K562 (cell line): ENCODE measurements around the gene ENO2. TPM values are rescaled to one million over a fixed set of nuclear protein-coding genes. Genes with fewer than 3 reads are reported as not detected.

ENCODE experiments used
- BRD9 ChIP-seq: fragments of 450-650 bp; IDR thresholded peaks from 2 replicates; pipeline ENCODE4 v1.6.1; 2018; ENCODE audit warnings: low read depth; ENCODE audit not compliant: partially characterized antibody
- CBFA2T3 ChIP-seq: fragments of 450-650 bp; IDR thresholded peaks from 2 replicates; pipeline ENCODE4 v1.6.1; 2017
- CHCHD3 ChIP-seq: fragments of 250-450 bp; sonication (Bioruptor Pico); IDR thresholded peaks from 2 replicates; pipeline ENCODE4 v2.1.2; 2022; ENCODE audit warnings: mild to moderate bottlenecking
- CREB1 ChIP-seq, 2 experiments: sonication (generic) in 1 of 2; formaldehyde crosslinking in 1 of 2; IDR thresholded peaks; 2 replicates each; pipeline versions ENCODE4 v1.6.1 to v1.8.0; 2012 to 2022; ENCODE audit warnings: inconsistent platforms in 1 of 2, mild to moderate bottlenecking in 1 of 2, missing genetic modification reagents in 1 of 2, moderate library complexity in 1 of 2
- ELF1 ChIP-seq: fragments of 200-800 bp; sonication (Bioruptor generic); IDR thresholded peaks from 2 replicates; pipeline ENCODE4 v1.6.1; 2016; ENCODE audit warnings: missing genetic modification characterization, missing compliant biosample characterization
- ETV6 ChIP-seq, 3 experiments: fragments of 150-350 bp in 1 of 3; sonication (generic) in 1 of 3; formaldehyde crosslinking in 1 of 3; IDR thresholded peaks; 2 replicates each; pipeline versions ENCODE4 v1.6.1 to v1.8.0; 2014 to 2022; ENCODE audit warnings: borderline replicate concordance in 2 of 3, low read depth in 2 of 3, antibody characterized with exemption in 1 of 3, low read length in 1 of 3, mild to moderate bottlenecking in 1 of 3, missing genetic modification reagents in 1 of 3
- FOSL1 ChIP-seq: fragments of 200-800 bp; sonication (Bioruptor generic); conservative IDR thresholded peaks from 2 replicates; pipeline ENCODE4 v1.6.1; 2016; ENCODE audit warnings: missing genetic modification characterization, missing compliant biosample characterization
- FOXP1 ChIP-seq: sonication (generic); formaldehyde crosslinking; IDR thresholded peaks from 2 replicates; pipeline ENCODE4 v1.8.0; 2022; ENCODE audit warnings: mild to moderate bottlenecking, missing genetic modification reagents
- HCFC1 ChIP-seq: IDR thresholded peaks from 2 replicates; pipeline ENCODE4 v1.6.1; 2012; ENCODE audit warnings: low read depth, low read length, improper control_type of control experiment
- MBD2 ChIP-seq: sonication (generic); IDR thresholded peaks from 2 replicates; pipeline ENCODE4 v1.6.1; 2016; ENCODE audit warnings: low read depth, borderline replicate concordance
- MED1 ChIP-seq: sonication (generic); formaldehyde crosslinking; IDR thresholded peaks from 2 replicates; pipeline ENCODE4 v1.8.1; 2023; ENCODE audit warnings: missing genetic modification reagents, borderline replicate concordance
- NFYB ChIP-seq: IDR thresholded peaks from 2 replicates; pipeline ENCODE4 v1.6.1; 2011; ENCODE audit warnings: mild to moderate bottlenecking, moderate library complexity; ENCODE audit not compliant: insufficient read length; ENCODE audit errors: extremely low read depth
- PHB2 ChIP-seq: fragments of 450-650 bp; IDR thresholded peaks from 2 replicates; pipeline ENCODE4 v1.6.1; 2017; ENCODE audit warnings: low read depth
- PURB ChIP-seq: sonication (generic); formaldehyde crosslinking; IDR thresholded peaks from 2 replicates; pipeline ENCODE4 v1.9.0; 2021; ENCODE audit warnings: low read depth, mild to moderate bottlenecking, missing genetic modification reagents
- RBM39 ChIP-seq: fragments of 200-400 bp; formaldehyde crosslinking; optimal IDR thresholded peaks from 2 replicates; pipeline ENCODE3; 2018; ENCODE audit warnings: low read depth, low read length
- RREB1 ChIP-seq: fragments of 250-450 bp; sonication (Bioruptor Pico); IDR thresholded peaks from 2 replicates; pipeline ENCODE4 v1.4.0; 2020
- SIN3B ChIP-seq: fragments of 450-650 bp; IDR thresholded peaks from 2 replicates; pipeline ENCODE4 v1.6.1; 2017; ENCODE audit warnings: low read depth, mild to moderate bottlenecking, moderate library complexity
- SMARCE1 ChIP-seq: fragments of 450-650 bp; IDR thresholded peaks from 2 replicates; pipeline ENCODE4 v1.7.1; 2016; ENCODE audit warnings: mild to moderate bottlenecking
- TCF3 ChIP-seq: sonication (generic); formaldehyde crosslinking; IDR thresholded peaks from 2 replicates; pipeline ENCODE4 v1.4.0; 2020; ENCODE audit warnings: mild to moderate bottlenecking, missing genetic modification reagents
- ZBTB5 ChIP-seq: fragments of 450-650 bp; IDR thresholded peaks from 2 replicates; pipeline ENCODE4 v1.6.1; 2017; ENCODE audit warnings: antibody characterized with exemption
- polyA plus RNA-seq, 8 experiments: library from polyadenylated mRNA; depleted of rRNA in 4 of 8; stranded (reverse) in 5 of 8; unstranded in 3 of 8; fragments of >200 nt; fragmentation: Nextera tagmentation in 2 of 8; fragmentation: Illumina TruSeq in 1 of 8; extraction: Ambion mirVana in 2 of 8; extraction: Trizol in 1 of 8; gene quantifications; 2 replicates each; pipeline versions ENCODE4 v1.2.1 to v1.2.3, GENCODE V29; 2011 to 2014; ENCODE audit warnings: inconsistent platforms in 1 of 8, missing spikeins in 1 of 8
- total RNA-seq, 7 experiments: library from RNA; depleted of rRNA in 6 of 7; stranded (reverse); fragments of >200 nt in 6 of 7; fragmentation: Illumina TruSeq in 2 of 7; extraction: Trizol in 2 of 7; gene quantifications; 2 replicates each; pipeline versions ENCODE4 v1.2.1 to v1.2.3, GENCODE V29; 2011 to 2021; ENCODE audit warnings: low replicate concordance in 1 of 7

The ENO2 gene
- total and polyA plus RNA-seq, 9 of the 15 experiments (the other 6 are each of a cell fraction or from before 2014, with no cell fraction given), result 10.9 to 43.3 (median 21.0) TPM

GRCh38 chr12:6943722-6944380 is 29.5 kb downstream of the ENO2 start, which contains the start of the genes C12orf57 and RNU7-1 (continued):
- TF ChIP-seq RREB1 (CRISPR knock-in tag), result no peak
- TF ChIP-seq TCF3 (CRISPR knock-in tag), result no peak
- TF ChIP-seq CHCHD3 (CRISPR knock-in tag), result peak; percentile 99
- peak; percentile 30; the same call in 1 of the 2 replicates for TF ChIP-seq CBFA2T3
- 0 out of 2 replicates have a peak, but pooled peaks have one; percentile 32 for TF ChIP-seq FOSL1
- TF ChIP-seq PURB (CRISPR knock-in tag), result no peak
- TF ChIP-seq ETV6 (IDR thresholded peaks at IDR 0.05; ENCODE audit: borderline replicate concordance in 1 of 2, low read depth in 2 of 2, low read length in 1 of 2), result peak; percentile 44 to 75; a peak in 2 of 4 replicates
- TF ChIP-seq ETV6 (CRISPR knock-in tag; IDR thresholded peaks at IDR 0.05; ENCODE audit: borderline replicate concordance), result no peak
- TF ChIP-seq NFYB, result no peak
- peak; percentile 87 for TF ChIP-seq MBD2
- TF ChIP-seq PHB2, result no peak
- TF ChIP-seq HCFC1, result peak; percentile 34; the same call in 1 of the 2 replicates
- TF ChIP-seq FOXP1 (CRISPR knock-in tag), result no peak
- TF ChIP-seq SIN3B, result peak; percentile 45; the same call in 1 of the 2 replicates
- TF ChIP-seq ELF1 (tag), result peak; percentile 78
- TF ChIP-seq RBM39, result peak; percentile 88
- TF ChIP-seq MED1 (CRISPR knock-in tag), result no peak
- TF ChIP-seq CREB1 (IDR thresholded peaks at IDR 0.05), result peak; percentile 23; the same call in 1 of the 2 replicates
- no peak; the same call in 1 of the 2 replicates for TF ChIP-seq CREB1 (CRISPR knock-in tag; IDR thresholded peaks at IDR 0.05)
- TF ChIP-seq BRD9, result no peak
- TF ChIP-seq SMARCE1, result no peak
- TF ChIP-seq ZBTB5, result no peak
